Activated T-cell treated with anti-CD3 and anti-CD28 coated beads, Interleukin-2, amount 50 U/mL, for 72 hours (primary cell): ENCODE data around the gene FFAR1. TPM values are rescaled to one million over a fixed set of nuclear protein-coding genes. Genes with fewer than 3 reads are reported as not detected.

Source experiments
- ATAC-seq, 2 donors: fragments of 150-1000 bp; cut with Tn5 transposase; replicated peaks in 1 of 2; 2 replicates each; pipeline ENCODE4 v1.10.0; 2021; ENCODE audit warnings: moderate library complexity in 2 of 2, mild to moderate bottlenecking in 1 of 2
- DNase-seq, 2 donors: peaks; one replicate each; pipeline ENCODE4 v3.0.0; 2021 to 2022; ENCODE audit warnings: mixed read lengths in 1 of 2
- H3K27ac Mint-ChIP-seq: one replicate; pipeline ENCODE4 v1.8.0; 2022; ENCODE audit warnings: mild to moderate bottlenecking, moderate library complexity, mixed read lengths
- H3K27me3 Mint-ChIP-seq: one replicate; pipeline ENCODE4 v1.8.0; 2022; ENCODE audit warnings: low read depth, mixed read lengths
- H3K36me3 Mint-ChIP-seq, 2 donors: one replicate each; pipeline ENCODE4 v1.8.0; 2022; ENCODE audit warnings: mixed read lengths in 2 of 2, mild to moderate bottlenecking in 1 of 2; ENCODE audit not compliant: insufficient read depth in 2 of 2
- H3K4me1 Mint-ChIP-seq: one replicate; pipeline ENCODE4 v1.8.0; 2022; ENCODE audit warnings: low read depth, mixed read lengths
- H3K4me3 Mint-ChIP-seq, 2 donors: one replicate each; pipeline ENCODE4 v1.8.0; 2022; ENCODE audit warnings: mild to moderate bottlenecking in 2 of 2, mixed read lengths in 2 of 2, moderate library complexity in 2 of 2
- H3K9me3 Mint-ChIP-seq, 2 donors: one replicate each; pipeline ENCODE4 v1.8.0; 2022; ENCODE audit warnings: mixed read lengths in 2 of 2
- total RNA-seq, 2 donors: library from RNA; stranded (reverse); gene quantifications; one replicate each; pipeline ENCODE4 v1.2.3, GENCODE V29; 2022

The FFAR1 gene
- total RNA-seq, 2 donors from 2014 or later, result 0.67 to 1.4 TPM

GRCh38 chr19:35381318-35381717 lies 33.6 kb downstream of the FFAR1 start:
- H3K9me3 Mint-ChIP-seq, result peaks cover 2 to 4% of the 10 kb centered on the region in 2 donors
- no peak overlapping the region for H3K4me3 Mint-ChIP-seq
- peaks cover 40% of the 10 kb centered on the region for H3K27me3 Mint-ChIP-seq

GRCh38 chr19:35381926-35382325 lies 34.2 kb downstream of the FFAR1 start:
- peaks cover 5 to 6% of the 10 kb centered on the region in 2 donors for H3K9me3 Mint-ChIP-seq
- ATAC-seq, result no peak
- H3K4me3 Mint-ChIP-seq, result no peak overlapping the region
- no peak overlapping the region for H3K27ac Mint-ChIP-seq
- peaks cover 5% of the 10 kb centered on the region for H3K4me1 Mint-ChIP-seq
- H3K27me3 Mint-ChIP-seq, result peaks cover 40% of the 10 kb centered on the region
- H3K36me3 Mint-ChIP-seq, result peaks cover 6 to 11% of the 10 kb centered on the region in 2 donors
- DNase-seq, result no peak

More at GRCh38 chr19:35381318-35381717, 33.6 kb downstream of the FFAR1 start:
- H3K4me1 Mint-ChIP-seq, result peaks cover 7% of the 10 kb centered on the region
- no peak overlapping the region for H3K27ac Mint-ChIP-seq
- H3K36me3 Mint-ChIP-seq, result peaks cover 4 to 6% of the 10 kb centered on the region in 2 donors
- no peak for DNase-seq
- no peak for ATAC-seq

GRCh38 chr19:35383536-35383935 lies 35.8 kb downstream of the FFAR1 start:
- Mint-ChIP-seq H3K4me3 (no peak overlapping the region), H3K36me3 (peaks cover 6 to 11% of the 10 kb centered on the region in 2 donors), H3K27ac (no peak overlapping the region), H3K27me3 (peaks cover 28% of the 10 kb centered on the region), H3K9me3 (peaks cover 5% of the 10 kb centered on the region in 2 donors), H3K4me1 (no peaks in the 10 kb centered on the region)
- ATAC-seq (no peak), DNase-seq (no peak)

GRCh38 chr19:35388277-35389054 lies 40.8 kb downstream of the FFAR1 start:
- no peak for DNase-seq
- no peak overlapping the region for H3K4me3 Mint-ChIP-seq
- H3K36me3 Mint-ChIP-seq, result peaks cover 5 to 11% of the 10 kb centered on the region in 2 donors
- H3K9me3 Mint-ChIP-seq, result peaks cover 5% of the 10 kb centered on the region in 2 donors
- no peaks in the 10 kb centered on the region for H3K4me1 Mint-ChIP-seq
- no peak overlapping the region for H3K27ac Mint-ChIP-seq
- no peak for ATAC-seq
- no peaks in the 10 kb centered on the region for H3K27me3 Mint-ChIP-seq

DNA sequence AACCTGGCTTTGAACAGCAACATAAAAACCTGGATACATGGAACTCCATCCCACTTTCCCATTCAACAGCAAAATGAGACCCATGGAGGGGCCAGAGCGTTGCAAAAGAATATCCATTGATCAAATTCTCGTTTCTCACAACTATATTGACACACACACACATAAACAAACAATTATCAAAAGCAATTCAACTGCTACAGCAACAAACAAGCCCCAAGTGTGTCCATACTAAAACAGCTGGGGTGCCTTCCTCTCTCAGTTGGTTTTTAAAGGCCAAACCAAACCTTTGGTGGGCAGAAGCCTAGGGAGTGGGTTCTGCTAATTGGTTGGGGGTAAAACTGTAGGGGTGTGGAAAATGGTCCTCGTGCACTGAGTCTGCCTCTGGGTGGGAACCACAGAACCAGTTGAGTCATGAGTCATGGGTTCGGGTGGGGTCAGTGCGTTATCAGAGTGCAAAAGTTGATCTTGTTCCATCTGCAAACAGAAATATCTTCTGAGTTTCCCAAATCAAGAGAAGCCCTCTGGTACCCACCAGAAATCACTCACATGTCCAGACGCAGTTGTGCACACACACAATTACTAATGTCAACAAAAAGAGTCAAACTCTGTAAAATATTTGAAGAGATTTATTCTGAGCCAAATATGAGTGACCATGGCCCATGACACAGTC lies 41.6 kb downstream of the FFAR1 start:
- DNase-seq (no peak), ATAC-seq (no peak)
- no peak overlapping the region for H3K4me3 Mint-ChIP-seq
- H3K9me3 Mint-ChIP-seq, result peaks cover 5% of the 10 kb centered on the region in 2 donors
- no peak overlapping the region for H3K27ac Mint-ChIP-seq
- peaks cover 5 to 11% of the 10 kb centered on the region in 2 donors for H3K36me3 Mint-ChIP-seq
- H3K4me1 Mint-ChIP-seq, result no peaks in the 10 kb centered on the region
- H3K27me3 Mint-ChIP-seq, result no peaks in the 10 kb centered on the region

GRCh38 chr19:35392742-35393715 lies 45.3 kb downstream of the FFAR1 start:
- Mint-ChIP-seq H3K9me3 (no peaks in the 10 kb centered on the region), H3K27me3 (no peaks in the 10 kb centered on the region), H3K4me3 (no peak overlapping the region), H3K27ac (no peak overlapping the region), H3K4me1 (no peaks in the 10 kb centered on the region), H3K36me3 (no peaks in the 10 kb centered on the region)
- no peak for DNase-seq
- no peak for ATAC-seq

- no peak overlapping the region for H3K4me3 Mint-ChIP-seq
- no peaks in the 10 kb centered on the region for H3K27me3 Mint-ChIP-seq
- no peaks in the 10 kb centered on the region for H3K4me1 Mint-ChIP-seq
- no peak overlapping the region for H3K27ac Mint-ChIP-seq
- no peaks in the 10 kb centered on the region for H3K36me3 Mint-ChIP-seq
- DNase-seq (no peak), ATAC-seq (no peak)
- no peaks in the 10 kb centered on the region for H3K9me3 Mint-ChIP-seq
Observed at GRCh38 chr19:35395382-35396199, 47.9 kb downstream of the FFAR1 start.

GRCh38 chr19:35396240-35396885 lies 48.7 kb downstream of the FFAR1 start:
- Mint-ChIP-seq H3K9me3 (no peaks in the 10 kb centered on the region), H3K4me1 (peaks cover 1% of the 10 kb centered on the region), H3K27ac (no peak overlapping the region), H3K27me3 (no peaks in the 10 kb centered on the region), H3K4me3 (no peak overlapping the region), H3K36me3 (no peaks in the 10 kb centered on the region)
- DNase-seq (no peak), ATAC-seq (no peak)

DNA sequence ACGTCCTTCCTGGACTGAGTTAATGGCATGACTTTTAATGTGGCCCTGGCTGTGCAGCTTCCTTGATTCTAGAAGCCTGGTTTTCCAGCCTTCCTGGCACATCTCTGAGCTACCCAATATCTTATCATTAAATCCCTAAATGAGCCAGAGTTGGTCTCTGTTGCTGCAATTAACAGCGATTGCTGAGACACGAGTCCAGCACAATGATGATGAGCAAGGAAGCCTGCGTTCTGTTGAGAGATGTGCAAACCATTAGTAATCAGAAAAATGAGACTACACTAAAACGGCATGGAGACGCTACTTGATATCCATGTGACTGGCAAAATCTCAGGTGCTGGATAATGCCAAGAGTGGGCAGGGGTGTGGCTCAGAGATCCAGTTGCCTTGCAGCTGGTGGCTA lies 49.4 kb downstream of the FFAR1 start:
- no peak for DNase-seq
- H3K27ac Mint-ChIP-seq, result no peak overlapping the region
- ATAC-seq, result no peak
- H3K27me3 Mint-ChIP-seq, result no peaks in the 10 kb centered on the region
- no peaks in the 10 kb centered on the region for H3K9me3 Mint-ChIP-seq
- H3K36me3 Mint-ChIP-seq, result no peaks in the 10 kb centered on the region
- H3K4me3 Mint-ChIP-seq, result no peak overlapping the region
- peaks cover 8% of the 10 kb centered on the region for H3K4me1 Mint-ChIP-seq
